GM13977 (cell line): ENCODE results near the gene XDH.

ENCODE experiments used
- DNase-seq: peaks from one replicate; pipeline ENCODE4 v3.0.0; 2012; ENCODE audit warnings: low spot score
- in situ Hi-C: fragments of 300-500 bp; cut with MboI; formaldehyde crosslinking; loops from one replicate; pipeline ENCODE4 v1.12.0; 2022; ENCODE audit warnings: low sequenced_read_pairs, low pct_unique_long_range_greater_than_20kb, mixed read lengths, inconsistent platforms; ENCODE audit not compliant: unreplicated experiment
- TF ChIP-seq, protein P1 (sequence below): IDR thresholded peaks from 2 replicates; pipeline ENCODE4 v1.5.1; 2012; ENCODE audit warnings: mild to moderate bottlenecking, control low read depth; ENCODE audit not compliant: insufficient read depth; ENCODE audit errors: extremely low read depth, missing control alignments

The XDH gene

DNA sequence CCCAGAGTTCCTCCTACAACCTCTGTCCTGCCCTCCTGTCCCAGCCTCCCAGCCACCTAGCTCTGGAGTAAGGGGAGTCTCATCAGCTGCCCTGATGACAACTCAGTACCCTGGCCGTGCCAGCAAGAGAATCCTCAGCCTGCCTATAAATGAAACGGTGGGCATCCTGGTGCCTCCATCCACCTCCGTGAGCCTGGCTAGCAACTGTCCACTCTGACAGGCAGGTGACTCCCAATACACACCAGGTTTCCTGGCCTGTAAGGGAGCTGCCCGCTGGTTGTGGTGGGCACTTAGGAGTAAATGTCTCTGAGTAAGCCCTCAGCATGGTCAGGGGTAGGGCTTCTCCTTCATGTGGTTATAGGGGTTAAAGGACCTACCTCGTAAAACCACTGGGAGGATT lies 81.5 kb downstream of the XDH start:
- TF ChIP-seq, protein P1, sequence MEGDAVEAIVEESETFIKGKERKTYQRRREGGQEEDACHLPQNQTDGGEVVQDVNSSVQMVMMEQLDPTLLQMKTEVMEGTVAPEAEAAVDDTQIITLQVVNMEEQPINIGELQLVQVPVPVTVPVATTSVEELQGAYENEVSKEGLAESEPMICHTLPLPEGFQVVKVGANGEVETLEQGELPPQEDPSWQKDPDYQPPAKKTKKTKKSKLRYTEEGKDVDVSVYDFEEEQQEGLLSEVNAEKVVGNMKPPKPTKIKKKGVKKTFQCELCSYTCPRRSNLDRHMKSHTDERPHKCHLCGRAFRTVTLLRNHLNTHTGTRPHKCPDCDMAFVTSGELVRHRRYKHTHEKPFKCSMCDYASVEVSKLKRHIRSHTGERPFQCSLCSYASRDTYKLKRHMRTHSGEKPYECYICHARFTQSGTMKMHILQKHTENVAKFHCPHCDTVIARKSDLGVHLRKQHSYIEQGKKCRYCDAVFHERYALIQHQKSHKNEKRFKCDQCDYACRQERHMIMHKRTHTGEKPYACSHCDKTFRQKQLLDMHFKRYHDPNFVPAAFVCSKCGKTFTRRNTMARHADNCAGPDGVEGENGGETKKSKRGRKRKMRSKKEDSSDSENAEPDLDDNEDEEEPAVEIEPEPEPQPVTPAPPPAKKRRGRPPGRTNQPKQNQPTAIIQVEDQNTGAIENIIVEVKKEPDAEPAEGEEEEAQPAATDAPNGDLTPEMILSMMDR = no peak
- no peak for DNase-seq
- in situ Hi-C loops = loop anchor here (10.0 kb wide), 2 partner anchors 158 to 608 kb away; no protein-coding TSS in a partner anchor

DNA sequence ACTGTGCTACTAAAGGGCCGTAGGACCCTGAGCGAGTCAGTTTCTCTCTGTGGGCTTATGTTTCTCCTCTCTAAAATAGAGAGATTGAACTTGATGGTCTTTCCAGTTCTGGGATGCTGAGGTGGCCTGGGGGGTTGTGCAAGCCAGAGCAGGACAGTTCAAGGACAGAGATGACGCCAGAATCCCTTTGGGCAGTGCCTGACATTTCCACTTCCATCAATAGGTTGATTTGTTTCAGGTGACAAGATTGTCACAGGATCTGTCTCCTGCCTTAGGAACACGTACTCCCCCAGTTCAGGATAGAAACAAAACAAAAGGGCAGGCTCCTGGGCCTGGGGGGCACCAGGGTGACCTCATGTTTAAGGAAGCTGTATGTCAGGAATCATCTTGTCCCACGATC lies 82.0 kb downstream of the XDH start:
- DNase-seq = no peak
- TF ChIP-seq, protein P1 = no peak
- in situ Hi-C loops = loop anchor here (10.0 kb wide), 2 partner anchors 158 to 608 kb away; no protein-coding TSS in a partner anchor

DNA sequence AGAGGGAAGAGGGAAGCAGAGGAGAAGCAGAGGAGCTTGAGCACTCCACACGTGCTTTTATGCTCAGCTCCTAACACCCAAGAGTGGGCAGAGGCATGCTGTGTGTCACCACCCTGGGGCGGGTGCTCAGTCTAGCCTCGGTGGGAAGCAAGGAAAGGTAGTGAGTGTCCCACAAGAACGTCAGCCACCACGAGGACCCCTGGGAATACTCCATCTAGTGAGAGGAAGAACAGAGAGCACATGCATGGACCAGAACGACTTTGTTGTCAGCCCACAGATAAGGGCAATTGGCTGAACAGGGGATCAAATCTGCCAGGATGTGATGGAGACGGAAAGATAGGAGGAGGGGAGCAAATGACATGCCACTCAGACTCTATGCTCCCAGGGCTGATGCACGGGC lies 83.4 kb downstream of the XDH start:
- no peak for DNase-seq
- TF ChIP-seq, protein P1 = no peak
- in situ Hi-C loops = loop anchor here (10.0 kb wide), 2 partner anchors 156 to 606 kb away; no protein-coding TSS in a partner anchor

DNA sequence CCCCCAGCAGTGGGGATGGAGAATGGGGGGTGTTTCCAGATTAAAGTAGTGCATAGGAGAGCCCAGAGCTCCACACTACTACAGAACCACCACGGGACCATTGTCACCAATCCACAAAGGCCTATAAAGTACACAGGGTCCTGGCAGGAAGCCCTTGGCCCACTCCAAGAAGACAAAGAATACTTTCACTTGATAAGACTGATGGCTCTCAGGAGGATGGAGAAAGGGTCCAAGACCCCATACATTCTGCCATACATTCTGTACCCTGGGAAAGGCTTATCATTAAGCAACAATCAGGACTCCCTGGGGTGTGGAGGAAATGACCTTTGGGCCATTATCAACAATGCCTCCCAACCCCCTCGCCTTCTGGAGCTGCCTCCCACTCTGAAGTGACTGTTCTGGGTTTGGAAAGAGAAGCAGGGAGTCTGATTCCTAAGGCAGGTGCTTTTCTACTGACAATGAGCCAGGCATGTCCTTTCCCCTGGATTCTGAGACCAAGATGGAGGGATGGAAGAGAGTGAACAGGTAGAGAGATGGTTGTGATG lies 85.4 kb downstream of the XDH start:
- TF ChIP-seq, protein P1 = no peak
- DNase-seq = no peak
- in situ Hi-C loops = no loop called here

DNA sequence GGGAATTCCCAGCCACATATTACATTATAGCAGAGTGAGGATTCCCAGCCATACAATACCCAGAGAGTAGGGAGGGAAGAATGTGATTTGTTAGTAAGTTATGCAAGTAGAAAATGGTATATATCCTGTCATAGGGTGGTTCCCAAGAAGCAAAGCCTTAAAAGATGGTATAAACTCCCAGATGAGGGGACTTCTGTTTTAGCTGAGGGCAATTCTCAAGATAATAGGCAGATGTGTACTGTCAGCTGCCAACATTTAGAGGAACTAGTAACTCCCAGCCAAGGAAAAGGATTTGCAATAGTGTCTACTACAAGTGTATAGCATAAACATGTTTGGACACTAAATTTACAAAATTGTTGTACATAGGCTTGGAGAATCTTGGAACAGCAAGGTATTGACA lies 86.5 kb downstream of the XDH start:
- TF ChIP-seq, protein P1 = no peak
- in situ Hi-C loops = no loop called here
- no peak for DNase-seq

DNA sequence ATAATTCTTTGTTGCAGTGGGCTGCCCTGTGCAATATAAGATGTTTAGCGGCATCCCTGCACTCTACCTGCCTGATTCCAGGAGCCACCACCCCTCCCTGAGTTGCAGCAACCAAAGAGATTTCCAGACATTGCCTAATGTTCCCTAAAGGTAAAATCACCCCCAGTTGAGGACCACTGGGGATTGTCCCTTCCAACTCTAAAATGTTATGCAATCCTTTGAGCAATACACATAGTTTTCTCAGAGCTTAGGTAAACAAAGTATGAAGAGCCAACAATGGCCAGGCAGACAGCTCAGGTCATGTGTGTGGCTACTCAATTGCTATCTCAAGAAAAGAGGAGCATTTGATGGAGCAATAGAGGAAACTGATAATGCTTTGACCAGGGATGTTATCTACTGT lies 87.0 kb downstream of the XDH start:
- TF ChIP-seq, protein P1 = no peak
- no peak for DNase-seq
- in situ Hi-C loops = no loop called here
